ENCODE results near the gene KCTD21. TPM values are rescaled to one million over a fixed set of nuclear protein-coding genes. Genes with fewer than 3 reads are reported as not detected.

KCTD21 gene
- total and polyA plus RNA-seq, 2 of the 4 experiments (the other 2 are of a cell fraction): 12.2 to 12.5 TPM

DNA sequence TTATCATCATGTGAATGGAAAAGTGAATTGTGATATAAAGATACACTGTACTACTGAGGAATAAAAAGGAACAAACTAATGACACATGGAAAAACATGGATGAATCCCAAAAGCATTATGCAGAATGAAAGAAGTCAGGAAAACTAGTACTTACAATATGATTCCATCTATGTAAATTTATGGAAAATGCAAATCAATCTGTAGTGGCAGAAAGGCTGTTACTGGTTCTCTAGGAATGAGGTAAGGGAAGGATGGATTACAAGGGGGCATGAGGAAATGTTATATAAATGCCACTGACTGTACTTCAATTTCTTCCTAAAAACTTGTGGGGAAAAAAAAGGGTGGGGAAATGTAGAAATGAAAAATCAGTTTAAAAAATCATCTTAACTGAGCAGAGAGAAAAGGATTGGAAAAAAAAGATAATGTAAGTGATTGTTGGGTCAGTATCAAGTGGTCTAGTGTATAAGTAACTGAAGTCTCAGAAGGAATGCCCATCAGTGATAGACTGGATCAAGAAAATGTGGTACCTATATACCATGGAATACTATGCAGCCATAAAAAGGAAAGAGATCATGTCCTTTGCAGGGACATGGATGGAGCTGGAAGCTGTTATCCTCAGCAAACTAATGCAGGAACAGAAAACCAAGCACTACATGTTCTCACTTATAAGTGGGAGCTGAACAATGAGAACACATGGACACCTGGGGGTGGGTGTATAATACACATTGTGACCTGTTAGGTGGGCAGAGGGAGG, 49.0 kb upstream of the KCTD21 start:
- ChIA-PET POLR2A (ENCODE audit: unreplicated experiment) (no interaction called here), CTCF (no interaction called here)
- Histone ChIP-seq H2BK20ac (ENCODE audit: low read depth, low read length) (no peak overlapping the region), H3K56ac (ENCODE audit: extremely low read depth, insufficient read depth, low read length) (no peak overlapping the region), H3K23ac (ENCODE audit: low read depth, low read length) (no peak overlapping the region), H3K4me1 (ENCODE audit: control insufficient read depth, insufficient read depth, low read length) (no peaks in the 10 kb centered on the region), H4K5ac (ENCODE audit: low read depth, low read length) (no peak overlapping the region), H3K4me2 (ENCODE audit: low read depth, low read length) (no peak overlapping the region), H3K27me3 (ENCODE audit: control insufficient read depth, insufficient read depth, low read length) (no peaks in the 10 kb centered on the region), H3K27ac (ENCODE audit: insufficient read depth, low read length) (no peak overlapping the region), H2BK5ac (ENCODE audit: low read depth, low read length, poor library complexity, severe bottlenecking) (no peak overlapping the region), H3K79me1 (ENCODE audit: low read depth in 1 of 2, low read length in 2 of 2) (peaks cover 0 to 4% of the 10 kb centered on the region in 2 experiments; a peak in 1 of 4 replicates), H4K20me1 (ENCODE audit: insufficient read depth, low read length) (0 out of 2 replicates have a peak, but pooled peaks cover 3% of the 10 kb centered on the region), H2AK5ac (ENCODE audit: low read depth, low read length) (no peak overlapping the region), H3K4me3 (ENCODE audit: insufficient read depth, low read depth, low read length) (no peak overlapping the region), H2AK9ac (replicated peaks; ENCODE audit: low read depth, low read length, poor library complexity) (no peak overlapping the region), H3K4ac (ENCODE audit: low read depth, low read length) (no peak overlapping the region), H2AFZ (replicated peaks; ENCODE audit: low read length, poor library complexity) (no peak overlapping the region), H4K8ac (ENCODE audit: low read depth in 2 of 2, low read length in 2 of 2) (no peak overlapping the region), H4K91ac (ENCODE audit: insufficient read depth, low read depth, low read length) (no peak overlapping the region), H2BK15ac (ENCODE audit: low read depth, low read length) (no peak overlapping the region), H2BK120ac (ENCODE audit: low read depth, low read length) (no peak overlapping the region), H3K36me3 (ENCODE audit: control insufficient read depth, insufficient read depth, low read length) (0 out of 2 replicates have a peak, but pooled peaks cover 2% of the 10 kb centered on the region), H3K18ac (ENCODE audit: low read depth, low read length) (no peak overlapping the region), H3K14ac (replicated peaks; ENCODE audit: low read depth, low read length) (no peak overlapping the region), H3K9me1 (ENCODE audit: insufficient read depth, low read length) (no peaks in the 10 kb centered on the region), H3K9me3 (ENCODE audit: control insufficient read depth, insufficient read depth, low read length) (0 out of 2 replicates have a peak, but pooled peaks cover 2% of the 10 kb centered on the region), H3K9ac (ENCODE audit: low read depth, low read length) (no peak overlapping the region)
- DNase-seq (no peak), ATAC-seq (ENCODE audit: low read depth) (no peak)
- intact Hi-C loops (cut with micrococcal nuclease) (no loop called here), dilution Hi-C loops (cut with HindIII; ENCODE audit: low sequenced_read_pairs, unreplicated experiment) (no loop called here), in situ Hi-C loops (cut with MboI; ENCODE audit: low sequenced_read_pairs) (no loop called here)
- BruUV-seq (replicated peaks): no TSS peak
- TF ChIP-seq, protein P1, sequence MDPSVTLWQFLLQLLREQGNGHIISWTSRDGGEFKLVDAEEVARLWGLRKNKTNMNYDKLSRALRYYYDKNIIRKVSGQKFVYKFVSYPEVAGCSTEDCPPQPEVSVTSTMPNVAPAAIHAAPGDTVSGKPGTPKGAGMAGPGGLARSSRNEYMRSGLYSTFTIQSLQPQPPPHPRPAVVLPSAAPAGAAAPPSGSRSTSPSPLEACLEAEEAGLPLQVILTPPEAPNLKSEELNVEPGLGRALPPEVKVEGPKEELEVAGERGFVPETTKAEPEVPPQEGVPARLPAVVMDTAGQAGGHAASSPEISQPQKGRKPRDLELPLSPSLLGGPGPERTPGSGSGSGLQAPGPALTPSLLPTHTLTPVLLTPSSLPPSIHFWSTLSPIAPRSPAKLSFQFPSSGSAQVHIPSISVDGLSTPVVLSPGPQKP (IDR thresholded peaks at IDR 0.05; ENCODE audit: borderline replicate concordance, low read depth, low read length): no peak
- TF ChIP-seq BHLHE40 (IDR thresholded peaks at IDR 0.05; ENCODE audit: low read depth, low read length): no peak
- no peak for TF ChIP-seq CEBPB (IDR thresholded peaks at IDR 0.05; ENCODE audit: low read depth, low read length)
- TF ChIP-seq NFE2L2 (IDR thresholded peaks at IDR 0.05; ENCODE audit: low read depth, low read length): no peak
- no peak for TF ChIP-seq RFX5 (IDR thresholded peaks at IDR 0.05; ENCODE audit: low read depth, low read length)
- TF ChIP-seq MAFK (IDR thresholded peaks at IDR 0.05; ENCODE audit: low read depth, low read length): no peak
- TF ChIP-seq MXI1 (IDR thresholded peaks at IDR 0.05; ENCODE audit: borderline replicate concordance, low read depth, low read length): no peak
- TF ChIP-seq RAD21 (IDR thresholded peaks at IDR 0.05; ENCODE audit: low read length): no peak
- no peak for TF ChIP-seq RCOR1 (IDR thresholded peaks at IDR 0.05; ENCODE audit: insufficient replicate concordance, low read length)
- no peak for TF ChIP-seq MAZ (IDR thresholded peaks at IDR 0.05; ENCODE audit: borderline replicate concordance, low read depth, low read length)
